ENCODE data around the gene LHX4.

LHX4 gene

DNA sequence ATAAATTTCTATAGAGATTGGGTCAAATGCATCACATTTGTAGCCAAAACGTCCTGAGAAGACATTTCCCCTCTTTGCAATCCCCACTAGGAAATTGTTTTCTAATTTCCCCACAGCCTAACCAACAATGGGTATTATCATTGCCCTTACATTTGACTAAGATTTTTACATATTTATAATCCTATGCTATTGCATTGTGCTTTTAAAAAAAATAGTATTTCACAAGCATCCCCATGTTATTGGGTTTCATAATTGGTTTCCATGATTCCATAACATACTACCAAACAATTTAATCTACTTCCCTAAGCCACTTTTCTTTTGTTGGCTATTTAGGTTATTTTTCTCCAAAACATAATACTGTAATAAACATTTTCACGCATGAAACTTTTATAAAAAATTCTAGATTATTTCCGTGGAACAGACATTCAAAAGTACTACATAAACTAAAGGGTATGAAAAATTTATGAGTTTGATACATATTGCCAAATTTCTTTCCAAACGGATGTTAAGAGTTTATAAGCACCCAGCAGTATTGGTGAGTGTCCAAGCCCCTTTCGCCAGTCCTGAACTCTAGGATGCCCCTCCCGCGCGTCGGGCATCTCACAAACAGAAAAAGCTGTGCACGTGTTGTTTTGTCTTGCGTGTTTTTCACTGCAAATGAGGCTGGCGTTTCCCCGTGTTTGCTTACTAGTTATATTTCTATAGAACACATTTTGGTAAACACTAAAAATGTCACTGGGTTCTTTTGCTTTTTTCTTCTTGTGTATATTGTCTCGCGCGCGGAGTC, 2.0 kb upstream of the LHX4 start:
- DNase-seq (ENCODE audit: low read depth in 2 of 2) = no peak

DNA sequence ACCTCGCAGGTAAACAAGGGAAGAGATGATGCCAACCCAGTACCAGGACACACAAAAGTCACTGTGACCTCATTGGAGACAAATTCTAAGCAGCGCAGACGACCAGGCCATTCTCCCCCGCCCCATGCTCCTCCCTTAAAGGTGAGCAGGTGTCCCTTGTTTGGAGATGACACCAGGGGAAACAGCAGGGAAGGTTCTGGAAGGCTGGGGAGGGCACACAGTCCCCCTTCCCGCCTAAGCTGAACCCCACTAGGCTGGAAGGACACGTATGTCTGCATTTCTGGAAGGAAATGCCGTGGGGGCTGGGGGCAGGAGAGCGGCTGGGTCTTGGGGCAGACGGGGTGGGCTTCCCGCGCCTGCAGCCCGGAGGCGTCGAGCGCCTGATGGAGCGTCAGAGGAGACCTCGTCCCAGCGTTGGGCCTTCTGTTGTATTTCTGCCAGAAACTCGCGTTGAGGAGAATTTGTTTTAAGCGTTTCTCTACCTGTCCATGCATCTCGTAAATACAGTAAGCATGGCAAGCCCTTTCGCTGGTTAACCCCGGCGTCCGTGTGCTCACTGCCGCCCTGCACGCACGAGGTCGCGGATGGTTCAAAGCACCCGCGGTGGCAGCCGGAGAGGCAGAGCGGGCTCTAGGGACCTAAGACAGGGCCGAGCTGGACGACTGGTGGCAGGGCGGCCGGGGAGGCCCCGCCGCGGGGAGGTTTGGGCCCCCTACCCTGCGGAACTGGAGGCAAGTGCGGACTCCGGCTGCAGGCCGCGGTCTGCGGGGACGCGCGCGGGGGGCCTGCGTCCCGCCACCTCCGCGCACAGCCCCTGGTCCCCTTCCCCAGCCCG, 1.2 kb upstream of the LHX4 start:
- DNase-seq (ENCODE audit: low read depth in 2 of 2) = no peak

DNA sequence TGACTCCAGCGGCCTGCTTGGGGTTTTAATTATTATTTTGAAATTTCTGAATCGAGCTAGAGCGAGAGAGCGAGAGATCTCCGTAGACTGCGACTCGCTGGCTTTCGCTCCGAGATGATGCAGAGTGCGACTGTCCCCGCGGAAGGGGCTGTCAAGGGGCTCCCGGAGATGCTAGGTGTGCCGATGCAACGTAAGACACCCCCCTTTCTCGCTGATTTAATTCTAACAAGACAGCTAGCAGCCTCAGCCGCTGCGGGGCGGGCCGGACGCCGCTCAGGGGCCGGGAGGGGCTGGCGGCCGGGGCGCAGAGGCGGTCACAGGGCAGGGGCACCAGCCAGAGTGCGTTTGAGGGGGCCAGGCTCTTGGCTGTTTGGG, 339 bp downstream of the LHX4 start:
- DNase-seq (ENCODE audit: low read depth in 2 of 2) = no peak

DNA sequence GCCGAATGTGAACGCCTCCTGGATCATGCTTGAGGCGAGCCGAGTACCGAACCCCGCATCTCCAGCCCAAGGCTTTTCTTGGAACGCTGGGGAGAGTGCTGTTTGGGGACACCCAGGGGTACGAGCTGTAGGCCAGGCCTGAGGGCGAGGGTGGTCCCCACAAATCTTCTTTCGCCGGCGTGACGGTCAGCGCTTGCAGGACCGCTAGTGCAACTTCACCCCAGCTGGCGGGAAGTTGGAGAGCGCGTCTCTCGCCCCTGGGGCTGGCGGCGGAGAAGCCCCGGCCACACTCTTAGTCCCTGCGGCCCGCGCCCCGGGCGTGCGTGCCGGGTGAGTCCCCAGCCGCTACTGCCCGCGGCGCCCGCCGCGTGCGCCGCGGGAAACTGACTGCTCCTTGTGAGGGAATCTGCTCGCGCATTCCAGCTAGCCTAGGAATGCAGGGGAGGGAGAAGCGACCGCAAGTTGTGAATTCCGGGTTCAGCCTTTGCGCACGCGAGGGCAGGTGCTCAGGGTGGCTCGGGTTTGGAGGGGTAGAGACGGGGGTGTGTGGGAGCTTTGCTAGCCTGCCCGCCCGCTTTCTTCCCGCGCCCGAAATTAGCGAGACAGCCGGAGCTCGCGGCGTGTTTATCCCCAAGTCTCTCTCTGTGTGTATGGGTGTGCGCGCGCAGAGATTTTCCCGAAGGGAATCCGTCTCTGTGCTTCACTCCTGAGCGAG, 884 bp downstream of the LHX4 start:
- DNase-seq (ENCODE audit: low read depth in 2 of 2) = no peak

DNA sequence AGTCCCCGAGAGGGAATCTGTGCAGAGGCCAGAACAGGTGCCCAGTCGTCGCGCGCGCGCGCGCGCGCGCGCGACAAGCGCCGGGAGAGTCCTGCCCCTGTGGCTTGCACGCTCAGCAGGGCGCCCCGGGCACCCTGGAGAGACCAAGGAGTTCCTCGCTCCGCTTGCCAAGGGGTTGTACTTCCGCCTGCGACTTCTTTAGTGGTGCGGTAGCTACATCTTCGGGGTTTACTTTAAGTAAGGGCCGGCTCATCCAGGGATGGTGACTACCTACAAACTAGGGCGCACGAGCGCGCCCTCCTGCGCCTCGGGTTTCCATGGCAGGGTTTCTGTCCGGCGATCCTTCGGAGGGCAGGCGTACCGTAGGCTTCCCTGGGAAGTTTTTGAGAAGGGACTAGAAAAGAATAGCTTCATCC, 1.4 kb downstream of the LHX4 start:
- no peak for DNase-seq (ENCODE audit: low read depth in 2 of 2)

DNA sequence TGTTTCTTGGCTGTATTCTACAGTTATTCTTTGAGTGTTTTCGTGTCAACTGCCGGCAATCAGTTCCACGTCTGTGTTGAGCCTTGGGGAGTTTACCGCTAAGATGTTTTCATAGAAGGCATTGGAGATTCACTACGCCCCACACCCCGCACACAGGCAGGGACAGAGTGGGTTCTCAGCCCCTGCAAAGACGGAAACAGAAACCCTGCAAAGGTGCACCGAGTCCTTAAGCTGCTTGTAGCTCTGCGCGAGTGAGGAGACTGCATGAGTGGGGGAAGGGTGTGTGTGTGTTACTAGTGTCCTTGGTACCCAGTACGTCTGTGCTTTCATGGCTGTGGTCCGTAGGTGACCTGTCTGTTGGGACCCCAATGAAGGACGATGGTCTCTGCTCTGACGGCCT, 1.9 kb downstream of the LHX4 start:
- DNase-seq (ENCODE audit: low read depth in 2 of 2) = no peak

DNA sequence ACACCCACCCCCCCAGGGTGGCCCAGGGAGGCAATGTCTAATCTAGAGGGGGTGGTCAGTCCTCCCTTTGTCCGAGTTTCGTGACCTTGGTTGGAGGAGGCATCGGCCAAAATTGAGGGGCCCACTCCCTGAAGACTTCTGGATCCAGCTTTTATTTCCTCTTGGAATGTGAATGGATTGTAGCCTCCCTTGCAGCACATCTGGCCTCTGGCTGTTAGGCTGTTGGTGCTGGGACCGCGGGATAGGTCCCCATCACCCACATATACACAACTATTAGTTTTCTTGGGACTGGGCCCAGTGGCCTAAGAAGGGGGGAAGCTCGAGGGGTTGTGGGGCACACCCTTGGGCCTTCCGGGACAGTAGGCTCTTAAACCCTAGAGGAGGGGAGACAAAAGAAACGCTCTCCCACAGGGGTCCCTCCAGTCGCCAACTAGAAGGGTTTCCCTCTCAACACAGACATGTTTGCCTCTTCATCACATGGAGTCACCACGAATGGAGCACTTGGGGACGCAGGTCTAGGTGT, 2.5 kb downstream of the LHX4 start:
- no peak for DNase-seq (ENCODE audit: low read depth in 2 of 2)

DNA sequence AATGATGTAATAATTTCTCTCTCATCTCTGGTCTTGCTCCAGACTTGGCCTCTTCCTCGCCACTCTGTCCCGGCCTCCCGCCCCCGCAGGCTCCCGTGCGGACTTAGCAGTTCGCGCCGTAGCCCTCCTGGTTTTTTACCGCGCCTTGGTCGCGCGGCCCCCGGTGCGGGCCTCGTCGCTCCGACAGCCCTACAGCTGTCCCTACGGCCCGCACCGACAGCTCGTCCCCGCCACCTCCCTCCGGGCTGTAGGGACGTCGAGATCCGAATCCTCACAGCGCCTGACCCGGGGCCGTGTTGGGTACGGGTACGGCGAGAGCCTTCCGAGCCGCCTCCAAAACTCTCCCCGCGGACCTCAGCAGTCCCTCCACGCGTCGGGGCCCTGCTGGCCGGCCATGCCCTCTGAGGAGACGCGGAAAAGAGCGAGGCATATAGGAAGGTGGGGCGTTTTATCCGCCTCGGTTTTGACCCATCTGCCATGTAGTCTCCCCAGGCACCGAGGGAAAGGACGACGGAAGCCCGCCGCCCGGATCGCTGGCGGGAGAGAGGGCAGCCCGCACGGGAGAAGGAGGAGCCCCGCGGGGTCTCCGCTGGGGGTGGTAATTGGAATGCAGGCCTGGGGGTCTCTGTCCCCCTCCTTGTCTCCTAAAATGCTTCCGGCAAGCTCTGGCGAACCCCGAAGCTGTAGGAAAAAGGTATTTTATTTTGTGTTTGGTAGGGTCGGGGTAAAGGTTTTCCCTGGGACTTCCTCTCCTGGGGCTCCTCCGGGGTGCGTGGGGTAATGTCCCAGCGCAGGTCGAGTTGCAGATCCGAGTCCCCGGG, 3.3 kb downstream of the LHX4 start:
- DNase-seq (ENCODE audit: low read depth in 2 of 2) = no peak

DNA sequence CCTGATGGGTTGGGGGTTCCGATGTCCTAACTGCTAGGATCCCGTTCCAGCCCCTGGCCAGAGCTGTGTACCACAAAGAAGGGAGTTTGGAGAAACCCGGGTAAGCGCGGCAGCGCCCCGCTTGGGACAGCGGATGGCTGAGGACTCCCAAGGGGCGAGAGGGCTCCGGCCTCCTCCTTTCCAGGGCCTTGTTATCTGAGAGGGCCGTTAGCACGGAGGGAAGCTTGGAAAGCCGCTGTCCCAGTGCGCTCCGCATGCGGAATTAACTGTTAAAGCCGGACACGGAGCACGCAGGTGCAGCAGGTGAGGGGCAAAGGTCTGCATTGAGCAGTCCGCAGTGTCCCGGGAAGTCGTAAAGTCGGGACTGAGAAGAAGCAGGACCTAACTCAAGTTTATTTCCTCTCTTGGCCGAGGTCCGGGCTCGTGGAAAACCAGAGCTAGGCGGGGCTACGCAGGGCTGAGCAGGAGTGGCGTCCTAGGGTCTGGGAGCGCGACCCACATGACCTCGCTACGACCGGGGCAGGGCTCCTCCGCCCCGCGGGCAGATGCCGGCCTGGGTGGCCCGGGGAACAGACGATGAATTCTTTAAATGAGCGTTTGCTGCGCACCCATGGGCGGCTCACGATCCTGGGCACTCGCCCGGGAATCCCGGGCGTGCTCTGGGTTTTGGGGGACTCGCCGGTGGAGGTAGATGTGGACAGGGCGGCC, 4.5 kb downstream of the LHX4 start:
- DNase-seq (ENCODE audit: low read depth in 2 of 2) = no peak

DNA sequence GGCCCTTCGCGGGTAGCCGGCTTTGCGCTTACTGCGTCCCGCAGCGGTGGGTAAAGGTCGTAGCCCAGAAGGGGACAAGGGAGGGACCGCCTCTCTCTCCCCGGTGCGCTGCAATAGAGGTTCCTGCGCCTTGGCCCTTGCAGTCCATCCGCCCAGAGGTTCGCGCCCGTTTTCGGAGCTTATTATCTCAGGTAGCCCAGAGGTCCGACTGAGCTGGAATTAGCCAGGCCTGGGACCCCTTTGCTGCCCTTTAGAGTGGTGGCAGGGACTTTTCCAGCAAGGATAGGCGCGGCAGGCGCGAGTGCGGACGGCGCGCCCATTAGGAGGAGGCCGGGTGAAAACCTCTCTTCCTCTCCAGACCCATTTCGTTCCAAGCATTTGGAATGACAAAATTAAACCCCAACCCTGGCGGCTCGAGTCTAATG, 5.0 kb downstream of the LHX4 start:
- no peak for DNase-seq (ENCODE audit: low read depth in 2 of 2)

DNA sequence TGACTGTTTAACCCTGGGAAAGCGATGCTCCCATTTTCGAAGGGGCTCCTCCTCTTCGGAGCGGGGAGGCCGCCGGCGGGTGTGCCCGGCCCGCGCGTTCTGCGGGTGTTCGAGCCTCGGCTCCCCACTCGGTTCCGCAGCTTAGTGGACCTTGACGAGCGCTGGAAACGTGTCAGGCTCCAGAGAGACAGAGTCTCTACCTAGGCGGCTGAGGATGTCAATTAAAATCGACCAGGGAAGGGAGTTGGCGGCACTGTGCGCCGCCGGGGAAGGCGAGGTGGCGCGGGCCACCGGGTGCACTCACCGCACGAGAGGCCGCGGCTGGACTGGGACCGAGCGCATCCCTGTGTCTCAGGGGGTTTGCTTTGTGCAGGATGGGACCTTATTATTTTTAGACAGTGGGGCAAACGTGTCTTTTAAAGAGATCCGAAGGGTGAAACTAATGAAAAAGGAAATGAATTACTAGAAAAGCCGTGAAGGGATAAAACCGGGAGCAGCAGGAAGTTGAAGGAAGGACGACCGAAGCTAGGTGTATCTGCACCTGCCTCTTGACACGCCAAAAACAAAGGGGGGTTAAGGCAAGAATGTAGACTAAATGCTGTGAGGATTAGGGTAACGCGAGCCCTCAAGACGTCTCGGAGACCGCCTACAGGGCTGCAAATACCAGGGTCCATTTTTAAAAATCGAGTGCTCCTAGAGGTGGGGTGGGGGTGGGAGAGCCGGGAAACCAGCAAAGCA, 5.6 kb downstream of the LHX4 start:
- DNase-seq (ENCODE audit: low read depth in 2 of 2) = no peak

DNA sequence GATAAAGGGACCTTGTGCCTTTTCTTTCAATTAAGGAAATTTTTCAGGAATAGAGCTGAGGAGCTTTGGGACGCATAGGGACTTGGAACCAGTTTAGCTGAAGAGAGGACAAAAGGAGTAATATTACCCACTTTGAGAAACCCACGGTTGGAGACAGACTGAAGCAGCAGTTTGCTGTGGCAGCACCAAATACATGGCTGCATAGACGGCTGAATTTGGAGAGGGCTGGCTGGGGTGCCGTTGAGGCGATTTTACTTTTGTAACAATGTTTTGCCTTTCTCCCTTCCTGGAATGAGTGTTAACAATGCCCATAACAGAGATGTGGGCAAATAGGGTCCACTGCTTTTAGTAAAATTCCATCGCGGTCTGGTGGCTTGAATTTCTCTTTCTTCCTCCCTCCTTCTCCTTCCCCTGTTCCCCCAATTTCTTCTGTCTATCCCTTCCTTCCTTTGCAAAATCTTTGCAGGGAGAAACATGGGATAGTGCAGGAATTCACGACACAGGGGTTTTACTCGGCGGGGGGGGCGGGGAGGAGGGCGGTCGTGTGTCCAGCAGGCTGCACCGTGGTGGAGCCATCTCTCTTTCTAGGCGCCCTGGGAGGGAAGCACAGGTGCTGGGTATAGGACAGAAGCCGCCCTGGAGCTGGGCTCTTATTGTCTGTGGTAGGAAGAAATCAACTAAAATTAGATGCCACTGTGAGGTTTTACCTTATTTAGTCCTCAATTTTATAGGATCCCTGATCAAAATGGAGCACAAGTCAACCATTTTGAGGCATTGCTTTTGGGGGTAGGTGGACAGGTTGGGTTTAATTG, 6.8 kb downstream of the LHX4 start:
- DNase-seq (ENCODE audit: low read depth in 2 of 2) = no peak

DNA sequence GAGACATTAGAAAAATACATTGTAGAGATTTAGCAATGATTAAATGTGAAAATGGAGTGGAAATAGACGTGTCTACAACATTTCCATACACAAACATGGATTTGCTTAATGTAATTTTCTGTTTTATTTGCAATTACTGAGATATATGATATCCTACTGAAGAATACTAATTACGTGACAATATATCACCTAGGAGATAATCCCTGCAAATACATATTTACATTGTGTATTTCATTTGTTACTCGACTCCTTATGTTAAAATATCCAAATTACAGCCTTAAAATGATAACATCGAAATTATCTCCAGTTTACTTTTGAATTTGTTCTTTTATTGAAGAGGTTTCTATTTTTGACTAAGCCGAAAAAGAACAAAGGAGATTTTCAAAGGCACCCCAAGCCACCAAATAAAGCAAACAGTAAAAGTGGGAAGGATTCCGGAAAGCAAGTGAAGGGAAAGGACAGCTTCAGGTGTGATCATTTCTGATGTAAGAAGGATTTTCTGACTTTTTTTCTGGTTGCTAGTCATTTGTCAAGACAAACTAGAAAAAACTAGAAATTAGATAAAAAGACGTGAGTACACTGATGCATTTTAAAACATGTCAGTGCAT, 7.9 kb downstream of the LHX4 start:
- DNase-seq (ENCODE audit: low read depth in 2 of 2) = no peak

DNA sequence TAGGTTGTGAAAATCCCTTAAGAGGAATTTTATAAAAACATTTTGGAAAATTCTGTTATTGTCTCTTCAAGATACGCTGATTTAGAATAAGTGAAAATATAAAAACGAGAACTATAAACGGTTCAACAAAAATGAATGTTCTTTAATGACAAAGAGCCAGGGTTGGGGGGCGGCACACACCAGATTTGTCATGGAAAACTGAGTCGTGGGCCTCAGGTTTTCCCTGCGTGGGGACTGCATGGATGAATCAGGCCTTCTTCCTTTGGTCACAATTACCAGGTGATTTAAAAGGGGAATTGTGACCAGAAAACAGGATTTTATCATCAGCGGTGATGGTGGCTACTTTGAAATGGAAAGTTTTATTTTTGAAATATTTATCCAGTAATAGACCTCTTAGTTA, 8.6 kb downstream of the LHX4 start:
- DNase-seq (ENCODE audit: low read depth in 2 of 2) = no peak

DNA sequence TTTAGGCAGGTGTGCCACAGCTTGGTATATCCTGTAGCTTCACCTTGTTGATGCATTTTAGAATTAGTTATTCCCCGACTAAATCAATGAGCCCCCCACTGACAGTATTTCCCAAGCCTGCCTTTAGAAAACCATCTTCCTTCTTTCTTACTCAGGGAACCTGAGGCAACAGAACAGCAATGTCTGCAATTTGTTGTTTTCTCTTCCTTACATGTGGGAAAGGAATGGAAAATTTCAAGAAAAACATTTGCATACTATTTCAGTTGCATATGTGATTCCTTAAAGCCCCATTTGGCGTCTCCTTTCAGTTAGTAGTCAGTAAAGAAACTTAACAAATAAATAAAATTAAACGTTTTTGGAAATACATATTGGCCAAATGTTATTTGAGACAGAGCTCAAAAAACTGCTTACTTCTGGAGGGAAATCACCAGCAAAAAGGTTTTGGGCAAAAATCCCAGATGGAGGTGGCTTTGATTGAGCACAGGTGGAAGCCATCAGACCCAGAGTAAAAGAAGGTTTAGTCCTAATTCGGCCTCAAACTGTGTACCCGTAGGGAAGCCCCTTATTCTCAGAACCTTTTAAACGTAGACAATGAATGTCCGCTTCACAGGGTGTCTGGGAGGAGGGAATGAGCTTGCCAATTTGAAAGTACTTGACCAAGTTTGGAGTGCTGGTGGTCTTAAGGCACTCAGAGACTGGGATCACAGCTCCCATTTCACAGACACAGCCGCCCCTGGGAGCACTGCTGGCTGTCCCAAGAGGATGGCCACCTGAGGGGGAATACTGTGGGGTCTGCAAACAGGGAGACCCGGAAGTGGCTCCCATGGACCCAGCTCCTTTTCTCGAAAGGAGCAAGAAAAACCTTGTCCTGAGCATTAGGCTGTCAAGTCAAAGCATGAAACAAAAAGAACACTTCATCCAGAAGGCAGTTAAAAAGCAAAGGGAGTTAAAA, 9.4 kb downstream of the LHX4 start:
- no peak for DNase-seq (ENCODE audit: low read depth in 2 of 2)

DNA sequence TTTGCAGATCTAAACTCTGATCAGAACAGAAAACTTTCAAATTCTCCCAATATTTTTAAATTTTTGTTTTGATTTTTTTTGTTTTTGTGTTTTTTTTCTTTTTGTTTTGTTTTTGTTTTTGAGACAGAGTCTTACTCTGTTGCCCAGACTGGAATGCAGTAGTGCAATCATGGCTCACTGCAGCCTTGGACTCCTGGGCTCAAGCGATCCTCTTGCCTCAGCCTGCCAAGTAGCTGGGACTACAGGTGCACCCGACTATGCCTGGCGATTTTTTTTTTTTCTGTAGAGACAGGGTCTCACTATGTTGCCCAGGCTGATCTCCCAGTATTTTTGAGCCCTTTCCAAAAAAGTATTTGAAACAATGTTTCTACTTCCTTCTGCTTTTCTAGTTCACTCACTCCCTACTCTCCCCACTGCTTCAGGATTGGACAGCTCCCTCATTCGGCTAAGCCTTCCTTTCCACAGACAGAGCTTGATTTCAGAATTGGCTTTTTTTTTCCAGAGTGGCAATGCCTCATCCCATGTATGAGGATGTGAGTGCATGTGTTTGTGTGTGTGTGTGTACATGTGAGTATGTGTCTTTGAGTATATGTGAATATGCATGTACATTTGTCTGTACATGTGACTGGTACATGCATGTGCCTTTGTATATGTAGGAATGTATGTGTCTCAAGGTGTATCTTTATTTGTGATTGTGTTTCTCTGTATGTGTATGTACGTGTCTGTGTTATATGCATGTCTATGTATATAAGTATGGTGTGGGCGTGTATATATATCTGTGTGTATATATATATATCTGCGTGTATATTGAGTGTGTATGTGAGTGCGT, 11.9 kb downstream of the LHX4 start:
- no peak for DNase-seq (ENCODE audit: low read depth in 2 of 2)

All from stimulated activated CD4-positive, alpha-beta T cell treated with anti-CD3 and anti-CD28 coated beads, Interleukin-4, amount 100 ng/mL, for 48 hours (primary cell).